NT2/D1 (cell line): ENCODE results near the gene TDRKH.
"Not testable (repeated sequence)": the region's sequence is repeated elsewhere in the genome, so short reads cannot be mapped to it uniquely, and the experiment has no call there.

Experiments
- DNase-seq: peaks from one replicate; pipeline ENCODE4 v3.0.0-alpha.2; 2011; ENCODE audit warnings: low read depth, low spot score
- H3K27me3 ChIP-seq: 2 replicates; pipeline ENCODE4 v1.6.0; 2011; ENCODE audit warnings: mild to moderate bottlenecking; ENCODE audit not compliant: insufficient read length, insufficient read depth
- H3K36me3 ChIP-seq: 2 replicates; pipeline ENCODE4 v1.6.1; 2011; ENCODE audit warnings: mild to moderate bottlenecking, low read length, mixed read lengths; ENCODE audit not compliant: insufficient read depth, insufficient read length
- H3K4me1 ChIP-seq: 2 replicates; pipeline ENCODE4 v1.5.1; 2011; ENCODE audit not compliant: insufficient read depth, insufficient read length
- H3K4me3 ChIP-seq: 2 replicates; pipeline ENCODE4 v1.5.1; 2011; ENCODE audit warnings: low read depth; ENCODE audit not compliant: insufficient read length
- H3K9ac ChIP-seq: 2 replicates; pipeline ENCODE4 v1.6.0; 2011; ENCODE audit warnings: low read depth; ENCODE audit not compliant: insufficient read length
- H3K9me3 ChIP-seq: 2 replicates; pipeline ENCODE4 v1.5.1; 2011; ENCODE audit warnings: mild to moderate bottlenecking, low read length; ENCODE audit not compliant: insufficient read depth
- SUZ12 ChIP-seq: IDR thresholded peaks from 2 replicates; pipeline ENCODE4 v1.6.1; 2011; ENCODE audit not compliant: insufficient read length, insufficient read depth; ENCODE audit errors: extremely low read depth
- YY1 ChIP-seq: IDR thresholded peaks from 2 replicates; pipeline ENCODE4 v1.6.1; 2011; ENCODE audit not compliant: insufficient read length, insufficient read depth
- ZNF274 ChIP-seq: IDR thresholded peaks from 2 replicates; pipeline ENCODE4 v1.6.1; 2011; ENCODE audit warnings: mild to moderate bottlenecking, low read depth, low read length

The TDRKH gene

GRCh38 chr1:151782741-151783140, 7.6 kb downstream of the TDRKH start:
- H3K9me3 ChIP-seq = no peaks in the 10 kb centered on the region
- DNase-seq = no peak
- H3K27me3 ChIP-seq = no peaks in the 10 kb centered on the region
- H3K4me3 ChIP-seq = no peak overlapping the region
- H3K36me3 ChIP-seq = peaks cover 6% of the 10 kb centered on the region
- TF ChIP-seq YY1 (no peak), SUZ12 (no peak), ZNF274 (no peak)
- no peaks in the 10 kb centered on the region for H3K4me1 ChIP-seq
- no peak overlapping the region for H3K9ac ChIP-seq

- not testable (repeated sequence) for H3K9me3 ChIP-seq, H3K9ac ChIP-seq, DNase-seq, H3K27me3 ChIP-seq, H3K4me3 ChIP-seq, H3K4me1 ChIP-seq, H3K36me3 ChIP-seq
Measured at GRCh38 chr1:151782026-151782425, 8.3 kb downstream of the TDRKH start.

GRCh38 chr1:151780736-151781135, 9.6 kb downstream of the TDRKH start:
- not testable (repeated sequence) for DNase-seq, H3K9me3 ChIP-seq, H3K36me3 ChIP-seq

GRCh38 chr1:151779852-151780251, 10.4 kb downstream of the TDRKH start:
- TF ChIP-seq YY1 = no peak
- H3K36me3 ChIP-seq = peaks cover 6% of the 10 kb centered on the region

More at GRCh38 chr1:151780736-151781135, 9.6 kb downstream of the TDRKH start:
- not testable (repeated sequence) for H3K4me1 ChIP-seq, H3K27me3 ChIP-seq, H3K4me3 ChIP-seq, H3K9ac ChIP-seq

GRCh38 chr1:151777317-151777716, 13.0 kb downstream of the TDRKH start:
- Histone ChIP-seq H3K4me1 (no peaks in the 10 kb centered on the region), H3K9me3 (no peaks in the 10 kb centered on the region), H3K36me3 (peaks cover 6% of the 10 kb centered on the region), H3K27me3 (no peaks in the 10 kb centered on the region), H3K4me3 (no peak overlapping the region), H3K9ac (no peak overlapping the region)
- TF ChIP-seq SUZ12 = no peak
- no peak for TF ChIP-seq YY1
- no peak for TF ChIP-seq ZNF274
- DNase-seq = no peak

More at GRCh38 chr1:151779852-151780251, 10.4 kb downstream of the TDRKH start:
- Histone ChIP-seq H3K27me3 (no peaks in the 10 kb centered on the region), H3K4me1 (no peaks in the 10 kb centered on the region), H3K4me3 (no peak overlapping the region), H3K9ac (no peak overlapping the region), H3K9me3 (no peaks in the 10 kb centered on the region)
- no peak for DNase-seq

- Histone ChIP-seq H3K9me3 (no peaks in the 10 kb centered on the region), H3K4me1 (no peaks in the 10 kb centered on the region), H3K9ac (no peak overlapping the region), H3K4me3 (no peak overlapping the region), H3K27me3 (no peaks in the 10 kb centered on the region), H3K36me3 (peaks cover 6% of the 10 kb centered on the region)
- DNase-seq = no peak
- TF ChIP-seq SUZ12 (no peak), YY1 (no peak), ZNF274 (no peak)
Measured at GRCh38 chr1:151776665-151777062, 13.6 kb downstream of the TDRKH start.

GRCh38 chr1:151775894-151776664, 14.2 kb downstream of the TDRKH start:
- no peak for TF ChIP-seq SUZ12
- Histone ChIP-seq H3K9me3 (no peaks in the 10 kb centered on the region), H3K9ac (no peak overlapping the region), H3K36me3 (peaks cover 6% of the 10 kb centered on the region), H3K4me3 (no peak overlapping the region), H3K4me1 (no peaks in the 10 kb centered on the region), H3K27me3 (no peaks in the 10 kb centered on the region)
- no peak for DNase-seq

- no peak for DNase-seq
- peaks cover 6% of the 10 kb centered on the region for H3K36me3 ChIP-seq
- no peaks in the 10 kb centered on the region for H3K27me3 ChIP-seq
- H3K9me3 ChIP-seq = peaks cover 9% of the 10 kb centered on the region; the same call in 1 of the 2 replicates
- no peaks in the 10 kb centered on the region for H3K4me1 ChIP-seq
- H3K4me3 ChIP-seq = no peak overlapping the region
- H3K9ac ChIP-seq = no peak overlapping the region
- TF ChIP-seq SUZ12 (no peak), YY1 (no peak), ZNF274 (no peak)
Measured at GRCh38 chr1:151774256-151774922, 15.9 kb downstream of the TDRKH start.
